ENCODE data around the gene FGD2.

DNA sequence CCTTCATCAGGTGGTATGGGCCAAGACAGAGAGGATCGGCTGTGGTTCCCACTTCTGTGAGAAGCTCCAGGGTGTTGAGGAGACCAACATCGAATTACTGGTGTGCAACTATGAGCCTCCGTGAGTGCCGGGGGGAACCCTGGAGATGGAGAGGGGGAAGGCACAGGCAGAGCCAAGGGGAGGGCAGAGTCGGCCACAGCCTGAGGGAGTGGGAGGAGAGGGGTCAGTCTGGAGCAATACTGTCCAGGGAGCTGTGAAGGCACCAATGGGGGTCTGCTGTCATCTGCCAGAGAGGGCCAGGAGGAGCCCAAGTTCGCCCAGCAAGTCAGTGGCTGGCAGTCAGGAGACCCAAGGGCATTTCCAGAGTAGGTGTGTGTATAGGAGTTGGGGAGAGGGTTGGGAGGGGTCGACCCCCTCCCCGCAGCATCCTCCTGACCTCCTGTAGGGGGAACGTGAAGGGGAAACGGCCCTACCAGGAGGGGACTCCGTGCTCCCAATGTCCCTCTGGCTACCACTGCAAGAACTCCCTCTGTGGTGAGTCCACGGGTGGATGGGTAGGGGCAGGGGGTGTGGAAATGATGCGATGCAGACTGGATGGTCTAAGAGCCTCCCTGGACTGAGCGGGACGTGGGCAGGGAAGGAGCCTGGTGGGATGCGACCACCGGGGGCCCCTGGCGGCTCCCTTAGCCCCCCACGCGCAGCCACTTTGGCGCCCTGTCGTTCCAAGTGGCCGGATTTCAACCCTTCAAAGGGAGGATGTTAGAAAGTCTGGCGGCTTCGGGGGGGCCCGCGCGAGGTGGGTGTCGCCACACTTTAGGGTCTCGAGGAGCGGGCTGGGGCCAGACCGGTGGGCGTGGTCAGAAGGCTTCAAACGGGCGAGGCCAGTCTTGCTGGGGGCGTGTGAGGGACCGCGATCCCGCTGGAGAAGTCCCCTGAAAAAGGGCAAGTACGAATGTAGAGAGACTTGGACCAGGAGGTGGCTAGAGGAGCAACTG, 43.7 kb upstream of the FGD2 start:
- TF ChIP-seq, protein P1, sequence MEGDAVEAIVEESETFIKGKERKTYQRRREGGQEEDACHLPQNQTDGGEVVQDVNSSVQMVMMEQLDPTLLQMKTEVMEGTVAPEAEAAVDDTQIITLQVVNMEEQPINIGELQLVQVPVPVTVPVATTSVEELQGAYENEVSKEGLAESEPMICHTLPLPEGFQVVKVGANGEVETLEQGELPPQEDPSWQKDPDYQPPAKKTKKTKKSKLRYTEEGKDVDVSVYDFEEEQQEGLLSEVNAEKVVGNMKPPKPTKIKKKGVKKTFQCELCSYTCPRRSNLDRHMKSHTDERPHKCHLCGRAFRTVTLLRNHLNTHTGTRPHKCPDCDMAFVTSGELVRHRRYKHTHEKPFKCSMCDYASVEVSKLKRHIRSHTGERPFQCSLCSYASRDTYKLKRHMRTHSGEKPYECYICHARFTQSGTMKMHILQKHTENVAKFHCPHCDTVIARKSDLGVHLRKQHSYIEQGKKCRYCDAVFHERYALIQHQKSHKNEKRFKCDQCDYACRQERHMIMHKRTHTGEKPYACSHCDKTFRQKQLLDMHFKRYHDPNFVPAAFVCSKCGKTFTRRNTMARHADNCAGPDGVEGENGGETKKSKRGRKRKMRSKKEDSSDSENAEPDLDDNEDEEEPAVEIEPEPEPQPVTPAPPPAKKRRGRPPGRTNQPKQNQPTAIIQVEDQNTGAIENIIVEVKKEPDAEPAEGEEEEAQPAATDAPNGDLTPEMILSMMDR (IDR thresholded peaks at IDR 0.05): no peak
- no peak for TF ChIP-seq POLR2A (IDR thresholded peaks at IDR 0.05)

All from body of pancreas (tissue), 4 donors.